GM18858 (cell line): Measurements from ENCODE around the gene ARSG.
"Not testable (repeated sequence)": the region's sequence is repeated elsewhere in the genome, so short reads cannot be mapped to it uniquely, and the experiment has no call there.

Experiments
- ATAC-seq: cut with Tn5 transposase; IDR thresholded peaks from one replicate; pipeline ENCODE4 v1.9.1; 2021; ENCODE audit not compliant: unreplicated experiment

The ARSG gene

DNA sequence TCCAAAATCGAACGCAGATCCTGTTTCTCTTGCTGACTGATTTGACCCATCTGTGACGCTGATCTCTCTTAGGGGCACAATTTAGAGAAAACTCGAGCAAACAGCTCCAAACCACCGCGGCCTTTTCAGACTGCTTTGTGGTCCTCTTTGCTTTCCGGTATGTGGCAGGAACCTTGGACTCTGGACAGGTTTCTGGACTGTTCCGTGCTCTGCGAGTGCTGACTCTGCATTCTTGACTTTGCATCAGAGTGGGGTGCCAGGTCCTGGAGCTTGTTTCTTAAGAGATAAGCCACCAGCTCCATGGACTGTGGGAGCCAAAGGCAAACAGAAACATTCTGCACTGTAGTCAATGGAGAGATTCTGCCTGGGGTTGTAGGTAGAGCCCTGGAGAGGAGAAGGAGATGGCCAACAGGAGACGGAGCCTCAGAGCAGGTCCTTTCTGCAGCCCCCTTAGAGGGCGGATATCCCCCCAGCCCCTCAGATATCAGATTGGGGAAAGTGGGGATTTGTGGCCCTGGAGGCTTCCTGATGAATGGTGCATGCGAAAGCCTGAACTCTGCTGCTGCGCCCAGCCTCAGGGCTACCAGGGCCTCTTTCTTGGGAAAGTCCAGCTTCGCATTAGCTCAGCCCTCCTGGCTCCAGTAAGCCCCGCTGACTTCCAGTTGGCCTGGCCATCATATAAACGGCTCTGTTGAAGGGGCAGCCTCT lies 100.4 kb downstream of the ARSG start:
- ATAC-seq = no peak

- ATAC-seq = no peak
These were observed 103.5 kb downstream of the ARSG start for GRCh38 chr17:68394608-68395331.

DNA sequence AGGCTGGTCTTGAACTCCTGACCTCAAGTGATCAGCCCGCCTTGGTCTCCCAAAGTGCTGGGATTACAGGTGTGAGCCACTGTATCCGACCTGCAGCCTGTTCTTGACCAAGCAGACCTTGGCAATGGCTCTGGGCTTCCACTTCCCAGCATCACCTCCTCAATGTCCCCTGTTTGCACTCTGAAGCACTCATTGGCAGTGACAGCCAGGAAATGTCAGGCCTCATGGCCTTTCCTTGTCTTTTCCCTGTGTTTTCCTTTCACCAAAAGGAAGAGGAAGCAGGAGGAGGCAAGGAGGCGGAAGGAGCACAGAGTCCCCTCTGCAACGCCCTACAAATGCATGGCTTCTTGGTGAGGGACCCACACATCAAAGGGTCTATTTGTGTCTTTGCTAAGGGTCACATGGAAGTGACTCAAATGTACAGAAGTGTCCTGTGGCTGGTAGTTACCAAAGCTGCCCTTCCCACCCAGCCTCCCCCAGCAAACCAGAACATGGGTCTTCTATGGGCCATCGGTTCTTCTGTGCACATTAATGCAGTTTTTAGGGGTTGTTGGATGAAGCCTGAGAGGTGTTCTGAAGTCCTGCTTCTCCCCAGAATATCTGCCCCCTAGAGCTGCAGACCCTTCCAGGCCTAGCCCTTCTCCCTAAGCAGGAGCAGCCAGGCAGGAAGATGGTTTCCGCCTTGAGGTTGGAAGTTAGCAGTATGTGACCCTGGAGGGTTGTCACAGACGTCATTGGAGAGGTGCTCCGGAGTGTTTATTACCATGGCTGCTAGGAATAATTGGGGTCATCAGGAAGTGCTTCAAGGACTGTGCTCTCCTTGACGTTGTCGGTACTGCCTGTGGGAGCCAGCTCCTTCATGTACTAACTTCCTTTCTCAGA lies 105.2 kb downstream of the ARSG start:
- no peak for ATAC-seq

- ATAC-seq = no peak
These were observed 105.8 kb downstream of the ARSG start for GRCh38 chr17:68397108-68397536.

DNA sequence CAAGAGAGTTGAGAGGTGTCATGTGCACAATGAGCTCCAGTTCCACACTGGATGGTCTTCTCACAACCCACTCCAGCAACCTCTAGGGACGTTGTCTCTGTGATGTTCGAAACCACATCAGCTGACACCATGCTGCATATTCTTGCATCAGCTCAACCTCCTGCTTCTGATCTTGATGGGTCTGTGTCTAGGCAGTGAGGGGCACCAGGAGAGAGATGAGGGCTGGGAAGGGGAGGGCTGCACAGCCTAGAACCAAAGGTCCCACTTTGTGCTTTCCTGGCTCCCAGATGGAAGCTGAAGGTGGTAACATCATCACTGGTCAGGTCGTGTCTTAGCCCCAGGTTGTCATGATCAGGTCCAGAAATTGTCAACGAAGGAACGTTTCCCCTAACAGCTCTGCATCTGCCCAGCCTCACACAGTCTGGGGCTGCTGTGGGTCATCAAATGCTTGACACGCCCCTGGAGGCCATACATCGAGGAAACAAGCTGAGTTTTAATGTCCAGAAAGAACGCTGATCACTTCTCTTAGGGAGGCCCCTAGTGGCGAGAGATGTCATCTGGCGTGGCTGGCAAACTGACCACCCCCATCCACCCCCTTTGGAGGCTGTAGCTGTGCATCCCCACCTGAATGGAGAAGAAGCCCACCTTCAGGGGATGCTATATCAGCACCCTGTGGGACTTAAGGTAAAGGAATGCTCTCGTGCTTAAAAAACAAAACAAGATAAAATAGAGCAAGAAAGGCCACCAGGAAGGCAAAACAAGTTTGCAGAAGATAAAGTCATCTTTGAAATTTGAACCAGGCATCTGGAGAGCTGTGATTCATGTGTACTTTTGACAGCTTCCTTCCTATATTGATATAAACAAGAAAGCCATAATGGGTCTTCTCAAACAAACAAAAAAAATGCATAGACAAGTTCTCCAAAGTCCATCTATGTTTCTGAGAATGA lies 107.7 kb downstream of the ARSG start:
- no peak for ATAC-seq

- no peak for ATAC-seq
These were observed 108.5 kb downstream of the ARSG start for GRCh38 chr17:68399638-68400403.

DNA sequence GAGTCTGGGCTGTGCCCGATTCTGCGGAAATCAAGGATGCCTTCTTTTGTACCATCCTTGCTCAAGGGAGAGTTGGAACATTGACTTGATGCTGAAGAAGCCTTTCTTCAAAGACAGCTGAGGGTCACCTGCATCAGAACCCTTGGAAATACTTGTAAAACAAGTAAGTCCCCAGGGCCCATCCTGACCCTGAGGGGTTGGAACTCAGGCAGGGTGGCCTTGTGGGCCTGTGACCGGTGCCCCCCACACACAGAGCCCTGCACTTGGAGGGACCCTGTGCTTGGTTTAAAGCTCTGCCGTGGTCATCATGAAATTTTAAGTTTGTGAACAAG lies 109.1 kb downstream of the ARSG start:
- no peak for ATAC-seq

- ATAC-seq = no peak
These were observed 110.0 kb downstream of the ARSG start for GRCh38 chr17:68401288-68401687.

- no peak for ATAC-seq
These were observed 111.8 kb downstream of the ARSG start for GRCh38 chr17:68403122-68403521.

DNA sequence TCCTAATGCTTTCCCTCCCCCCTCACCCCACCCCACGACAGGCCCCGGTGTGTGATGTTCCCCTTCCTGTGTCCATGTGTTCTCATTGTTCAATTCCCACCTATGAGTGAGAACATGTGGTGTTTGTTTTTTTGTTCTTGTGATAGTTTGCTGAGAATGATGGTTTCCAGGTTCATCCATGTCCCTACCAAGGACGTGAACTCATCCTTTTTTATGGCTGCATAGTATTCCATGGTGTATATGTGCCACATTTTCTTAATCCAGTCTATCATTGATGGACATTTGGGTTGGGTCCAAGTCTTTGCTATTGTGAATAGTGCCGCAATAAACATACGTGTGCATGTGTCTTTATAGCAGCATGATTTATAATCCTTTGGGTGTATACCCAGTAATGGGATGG lies 112.5 kb downstream of the ARSG start:
- not testable (repeated sequence) for ATAC-seq

DNA sequence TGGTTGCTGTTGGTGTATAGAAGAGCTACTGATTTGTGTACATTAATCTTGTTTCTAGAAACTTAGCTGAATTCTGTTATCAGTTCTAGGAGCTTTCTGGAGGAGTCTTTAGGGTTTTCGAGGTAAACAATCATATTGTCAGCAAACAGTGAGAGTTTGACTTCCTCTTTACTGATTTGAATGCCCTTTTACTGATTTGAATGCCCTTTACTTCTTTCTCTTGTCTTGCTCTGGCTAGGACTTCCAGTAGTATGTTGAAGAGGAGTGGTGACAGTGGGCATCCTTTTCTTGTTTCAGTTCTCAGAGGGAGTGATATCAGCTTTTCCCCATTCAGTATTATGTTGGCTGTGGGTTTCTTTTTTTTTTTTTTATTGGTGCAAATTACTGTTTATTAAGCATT lies 116.4 kb downstream of the ARSG start:
- ATAC-seq = not testable (repeated sequence)

- ATAC-seq = not testable (repeated sequence)
These were observed 122.6 kb downstream of the ARSG start for GRCh38 chr17:68413597-68414560.

DNA sequence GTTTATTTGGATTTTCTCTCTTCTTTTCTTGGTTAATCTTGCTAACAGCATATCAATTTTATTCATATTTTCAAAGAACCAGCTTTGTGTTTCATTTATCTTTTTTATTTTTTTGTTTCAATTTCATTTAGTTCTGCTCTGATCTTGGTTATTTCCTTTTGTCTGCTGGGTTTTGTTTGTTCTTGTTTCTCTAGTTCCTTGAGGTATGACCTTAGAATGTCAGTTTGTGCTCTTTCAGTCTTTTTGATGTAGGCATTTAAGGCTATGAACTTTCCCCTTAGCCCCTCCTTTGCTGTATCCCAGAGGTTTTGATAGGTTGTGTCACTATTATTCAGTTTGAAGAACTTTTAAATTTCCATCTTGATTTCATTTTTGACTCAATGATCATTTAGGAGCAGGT lies 123.6 kb downstream of the ARSG start:
- not testable (repeated sequence) for ATAC-seq

DNA sequence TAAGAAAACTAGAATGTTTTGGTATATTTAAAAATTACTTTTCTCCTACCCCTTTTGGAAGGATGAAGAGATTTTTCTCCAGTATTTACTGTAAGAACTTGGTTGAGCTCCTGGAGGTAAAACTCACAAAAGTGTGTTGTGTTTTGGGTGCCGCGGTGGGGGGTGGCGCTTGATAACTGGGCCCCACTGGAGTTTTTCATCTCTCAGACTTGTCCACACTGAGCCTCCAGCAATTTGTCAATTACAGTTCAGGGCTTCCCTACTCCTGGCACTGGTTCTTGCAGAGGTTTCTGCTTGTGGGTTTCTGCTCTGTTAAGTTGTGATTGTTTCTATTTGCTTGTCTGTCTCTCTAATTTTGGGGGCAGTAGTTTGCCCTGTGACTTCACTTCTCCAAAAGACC lies 126.0 kb downstream of the ARSG start:
- no peak for ATAC-seq

DNA sequence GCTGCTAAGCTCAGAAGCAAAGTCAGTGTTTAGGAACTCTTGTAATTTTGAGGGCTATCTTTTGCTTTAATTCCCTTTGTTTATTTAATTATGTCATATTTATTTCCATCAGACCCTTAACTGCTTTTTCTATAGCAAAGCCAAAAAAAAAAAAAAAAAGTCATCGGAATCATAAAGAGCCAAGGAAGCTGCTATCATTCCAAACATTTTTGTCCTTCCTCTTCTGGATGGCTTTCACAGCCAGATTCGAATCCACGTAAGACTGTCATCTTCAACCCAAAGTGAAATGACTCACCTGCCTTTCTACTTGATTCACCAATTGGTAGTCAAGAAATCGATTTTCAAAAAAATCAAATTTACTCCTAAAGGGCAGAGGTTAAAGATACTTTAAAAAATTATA lies 127.6 kb downstream of the ARSG start:
- ATAC-seq = no peak

- no peak for ATAC-seq
These were observed 128.8 kb downstream of the ARSG start for GRCh38 chr17:68420065-68420464.

GRCh38 chr17:68421486-68421885 lies 130.2 kb downstream of the ARSG start:
- no peak for ATAC-seq

DNA sequence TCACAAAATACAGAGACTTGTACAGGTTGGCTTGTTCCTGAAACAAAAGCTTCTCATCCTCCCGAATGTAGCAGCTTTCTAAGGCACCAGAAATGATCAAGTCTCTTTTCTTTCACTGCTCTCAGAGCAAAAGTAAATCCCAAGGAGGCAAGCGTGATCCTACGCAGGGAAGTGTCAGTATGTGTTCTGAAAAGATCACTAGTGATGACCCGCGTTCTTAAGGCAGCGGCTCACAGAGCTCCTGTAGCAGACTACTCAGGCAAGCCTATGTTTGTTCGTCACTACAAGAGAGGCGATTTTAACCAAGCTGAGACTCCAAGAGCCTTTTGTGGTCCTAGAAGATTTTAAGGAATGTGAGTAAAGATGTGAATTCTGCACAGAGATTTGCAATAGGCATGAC lies 131.5 kb downstream of the ARSG start:
- no peak for ATAC-seq

DNA sequence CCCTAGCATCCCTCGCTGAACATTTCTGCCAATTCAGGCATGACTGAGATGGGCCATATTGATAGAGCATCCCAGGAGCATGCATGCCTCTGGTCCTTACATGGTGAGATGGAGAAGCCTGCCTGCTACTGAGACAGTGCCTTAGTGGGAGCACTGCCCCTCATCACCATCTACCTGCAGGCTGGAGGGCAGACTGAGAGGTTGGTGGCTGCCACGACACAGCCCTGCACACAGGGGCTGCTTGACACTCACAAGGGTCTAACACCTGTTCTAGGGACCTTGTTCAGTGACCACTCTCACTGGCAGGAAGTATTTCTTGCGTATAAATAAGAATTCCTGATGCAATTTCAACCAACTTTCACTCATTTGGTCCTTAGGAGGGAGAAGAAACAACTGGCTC lies 132.0 kb downstream of the ARSG start:
- ATAC-seq = no peak
